Amygdala (tissue), 56 donors: Measurements from ENCODE around the gene ATP2A1.

Experiments
- DNase-seq, 56 donors: peaks; one replicate each; lab custom pipeline; 2025; lab: John Stamatoyannopoulos, UW

Gene ATP2A1

DNA sequence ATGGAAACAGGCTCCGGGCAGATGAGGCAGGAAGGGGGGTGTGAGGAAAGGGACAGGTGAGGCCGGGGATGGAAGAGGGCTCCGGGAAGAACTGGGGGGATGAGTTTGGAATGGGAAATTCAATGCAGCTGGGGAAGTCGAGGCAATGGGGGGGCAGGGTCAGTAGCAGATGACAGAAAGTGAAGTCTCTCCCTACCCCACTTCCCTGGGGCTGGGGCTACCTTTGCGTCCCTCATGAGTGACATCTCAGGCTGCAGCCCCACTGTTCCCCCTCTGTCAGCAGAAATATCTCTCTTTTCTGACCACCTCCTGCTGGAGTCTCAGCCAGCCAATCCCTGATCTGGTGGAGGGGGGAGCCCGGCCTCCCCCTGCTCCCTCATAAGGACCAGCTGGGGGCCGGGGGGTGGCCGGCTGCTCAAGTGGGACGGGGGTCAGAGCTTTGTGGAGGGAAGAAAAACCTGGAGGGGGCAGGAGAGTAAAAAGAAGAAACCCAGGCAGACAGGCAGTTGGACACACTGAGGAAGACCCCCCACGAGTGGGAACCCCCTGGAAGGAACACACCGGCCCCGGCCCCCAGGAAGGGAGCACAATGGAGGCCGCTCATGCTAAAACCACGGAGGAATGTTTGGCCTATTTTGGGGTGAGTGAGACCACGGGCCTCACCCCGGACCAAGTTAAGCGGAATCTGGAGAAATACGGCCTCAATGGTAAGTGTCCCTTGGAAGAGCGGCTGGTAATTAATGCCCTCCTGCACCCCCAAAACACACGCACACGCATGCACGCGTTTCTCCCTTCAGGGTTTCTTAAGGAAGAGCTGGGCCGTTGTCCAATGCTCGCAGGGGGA lies at the start of gene ATP2A1:
Gene ATP2A1 (plus strand): TSS at position 406 of the 844 bp plus-strand sequence. CDS start 184 bp downstream, at position 590.
- DNase-seq, result no peak

DNA sequence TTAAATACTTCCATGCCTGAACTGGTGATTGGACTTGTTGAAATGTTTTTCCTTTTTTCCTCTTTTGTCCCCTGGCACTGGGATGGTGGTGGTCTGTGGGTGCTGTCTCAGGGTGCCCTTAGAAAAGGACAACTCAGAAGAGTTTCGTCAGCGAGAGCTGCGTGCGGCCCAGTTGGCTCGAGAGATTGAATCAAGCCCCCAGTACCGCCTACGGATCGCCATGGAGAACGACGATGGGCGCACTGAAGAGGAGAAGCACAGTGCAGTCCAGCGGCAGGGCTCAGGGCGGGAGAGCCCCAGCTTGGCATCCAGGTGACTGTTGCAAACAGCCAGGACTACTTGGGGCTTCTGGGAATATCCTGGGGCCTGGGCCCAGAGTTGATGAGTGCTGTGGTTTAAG lies 48.5 kb upstream of the ATP2A1 start:
- DNase-seq, result no peak

DNA sequence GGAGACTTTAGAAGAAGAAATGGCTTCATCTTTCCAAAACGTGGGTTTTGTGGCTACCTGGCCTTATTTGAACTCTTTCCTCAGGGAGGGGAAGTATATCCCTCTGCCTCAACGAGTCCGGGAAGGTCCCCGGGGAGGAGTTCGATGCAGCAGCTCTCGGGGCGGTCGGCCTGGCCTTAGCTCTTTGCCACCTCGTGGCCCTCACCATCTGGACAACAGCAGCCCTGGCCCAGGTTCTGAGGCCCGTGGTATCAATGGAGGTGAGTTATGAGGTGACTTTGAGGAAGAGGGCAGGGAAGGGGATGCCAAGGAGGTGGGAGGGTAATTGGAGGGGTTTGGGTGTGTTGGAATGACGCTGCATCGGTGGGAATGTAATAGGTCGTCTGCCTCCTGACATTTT lies 47.8 kb upstream of the ATP2A1 start:
- DNase-seq, result no peak

- DNase-seq, result no peak
Observed at GRCh38 chr16:28834349-28834748, 43.9 kb upstream of the ATP2A1 start.

DNA sequence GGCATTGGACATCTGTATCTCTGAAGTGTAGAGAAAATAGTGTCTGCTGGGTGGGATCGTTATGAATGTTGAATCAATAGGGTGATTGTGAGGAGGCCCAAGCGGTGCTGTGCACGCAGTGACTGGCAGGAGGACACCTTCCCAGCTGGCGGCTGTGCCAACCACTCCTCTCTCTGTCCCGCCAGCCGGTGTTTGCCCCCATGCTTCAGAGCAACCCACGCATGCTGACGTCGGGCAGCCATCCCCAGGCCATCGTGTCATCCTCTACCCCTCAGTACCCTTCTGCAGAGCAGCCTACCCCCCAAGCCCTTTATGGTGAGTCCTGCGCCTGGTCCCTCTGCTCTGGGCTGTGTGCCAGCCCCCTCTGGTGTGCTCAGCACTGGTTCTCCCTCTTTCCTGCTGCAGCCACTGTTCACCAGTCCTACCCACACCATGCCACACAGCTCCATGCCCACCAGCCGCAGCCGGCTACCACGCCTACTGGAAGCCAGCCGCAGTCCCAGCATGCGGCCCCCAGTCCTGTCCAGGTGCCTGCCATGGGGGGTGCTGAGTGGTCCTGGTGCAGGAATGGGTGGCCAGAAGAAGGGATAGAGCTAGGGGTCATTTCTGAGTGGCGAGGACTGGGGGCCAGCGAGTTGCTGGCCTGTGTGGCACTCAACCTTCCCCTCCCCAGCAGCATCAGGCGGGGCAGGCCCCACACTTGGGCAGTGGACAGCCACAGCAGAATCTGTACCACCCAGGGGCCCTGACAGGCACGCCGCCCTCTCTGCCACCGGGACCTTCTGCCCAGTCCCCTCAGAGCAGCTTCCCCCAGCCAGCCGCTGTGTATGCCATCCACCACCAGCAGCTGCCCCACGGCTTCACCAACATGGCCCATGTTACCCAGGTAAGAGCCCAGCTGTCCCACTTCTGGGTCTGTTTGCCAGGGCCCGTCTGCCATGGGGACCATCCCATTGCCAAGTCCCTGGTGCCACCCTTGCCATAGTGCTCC lies 43.1 kb upstream of the ATP2A1 start:
- no peak for DNase-seq

GRCh38 chr16:28835864-28836760 lies 42.2 kb upstream of the ATP2A1 start:
- DNase-seq, result no peak

DNA sequence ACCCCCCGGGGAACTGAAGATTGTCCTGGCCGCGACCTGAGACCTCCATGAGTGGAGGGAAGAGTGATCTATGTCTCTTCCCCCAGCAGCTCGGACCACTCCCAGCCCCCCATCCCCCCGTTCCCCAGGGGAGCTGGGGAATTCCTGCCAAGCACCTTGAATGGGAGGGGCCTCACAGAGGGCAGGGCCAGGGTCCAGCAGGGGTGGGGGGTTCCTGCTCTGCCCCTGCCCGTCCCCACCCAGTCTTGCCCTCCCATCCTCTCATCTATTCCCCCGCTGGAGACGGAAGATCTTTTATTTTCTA lies 41.6 kb upstream of the ATP2A1 start:
- no peak for DNase-seq

- DNase-seq, result no peak
Observed at GRCh38 chr16:28837672-28838557, 40.4 kb upstream of the ATP2A1 start.

DNA sequence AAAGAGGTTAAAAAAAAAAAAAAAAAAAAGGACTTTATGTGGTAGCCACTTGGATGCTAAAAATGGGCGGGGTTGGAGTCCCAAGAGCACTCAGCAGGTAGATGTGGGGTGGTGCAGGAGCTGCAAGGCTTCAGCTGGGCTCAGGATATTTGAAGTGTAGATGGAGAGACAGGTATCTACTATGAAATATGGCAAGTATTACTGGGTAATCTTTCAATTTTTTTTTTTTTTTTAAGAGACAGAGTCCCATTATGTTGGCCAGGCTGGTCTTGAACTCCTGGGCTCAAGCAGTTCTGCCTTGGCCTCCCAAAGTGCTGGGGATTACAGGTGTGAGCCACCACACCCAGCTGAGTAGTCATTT lies 39.8 kb upstream of the ATP2A1 start:
- no peak for DNase-seq

DNA sequence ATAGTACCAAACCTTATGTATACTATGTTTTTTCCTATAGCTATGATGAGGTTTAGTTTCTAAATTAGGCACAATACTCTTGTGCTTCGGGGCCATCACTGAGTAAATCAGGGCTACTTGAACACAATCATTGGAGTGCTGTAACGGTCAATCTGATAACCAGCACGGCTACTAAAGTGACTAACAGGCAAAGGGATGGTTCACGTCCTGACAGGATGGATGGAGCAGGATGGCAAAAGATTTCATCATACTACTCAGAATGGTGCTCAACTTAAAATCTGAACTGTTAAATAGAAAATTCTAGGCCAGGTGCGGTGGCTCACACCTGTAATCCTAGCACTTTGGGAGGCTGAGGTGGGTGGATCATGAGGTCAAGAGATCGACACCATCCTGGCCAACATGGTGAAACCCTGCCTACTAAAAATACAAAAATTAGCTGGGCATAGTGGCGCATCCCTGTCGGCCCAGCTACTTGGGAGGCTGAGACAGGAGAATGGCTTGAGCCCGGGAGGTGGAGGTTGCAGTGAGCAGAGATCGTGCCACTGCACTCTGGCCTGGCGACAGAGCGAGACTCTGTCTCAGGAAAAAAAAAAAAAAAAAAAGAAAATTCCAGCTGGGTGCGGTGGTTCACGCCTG lies 39.2 kb upstream of the ATP2A1 start:
- no peak for DNase-seq

GRCh38 chr16:28839899-28840298 lies 38.4 kb upstream of the ATP2A1 start:
- peak in 1 of 56 donors; percentile 2 for DNase-seq

- DNase-seq, result no peak
Observed at GRCh38 chr16:28842696-28843095, 35.6 kb upstream of the ATP2A1 start.

GRCh38 chr16:28843766-28844165 lies 34.5 kb upstream of the ATP2A1 start:
- no peak for DNase-seq

DNA sequence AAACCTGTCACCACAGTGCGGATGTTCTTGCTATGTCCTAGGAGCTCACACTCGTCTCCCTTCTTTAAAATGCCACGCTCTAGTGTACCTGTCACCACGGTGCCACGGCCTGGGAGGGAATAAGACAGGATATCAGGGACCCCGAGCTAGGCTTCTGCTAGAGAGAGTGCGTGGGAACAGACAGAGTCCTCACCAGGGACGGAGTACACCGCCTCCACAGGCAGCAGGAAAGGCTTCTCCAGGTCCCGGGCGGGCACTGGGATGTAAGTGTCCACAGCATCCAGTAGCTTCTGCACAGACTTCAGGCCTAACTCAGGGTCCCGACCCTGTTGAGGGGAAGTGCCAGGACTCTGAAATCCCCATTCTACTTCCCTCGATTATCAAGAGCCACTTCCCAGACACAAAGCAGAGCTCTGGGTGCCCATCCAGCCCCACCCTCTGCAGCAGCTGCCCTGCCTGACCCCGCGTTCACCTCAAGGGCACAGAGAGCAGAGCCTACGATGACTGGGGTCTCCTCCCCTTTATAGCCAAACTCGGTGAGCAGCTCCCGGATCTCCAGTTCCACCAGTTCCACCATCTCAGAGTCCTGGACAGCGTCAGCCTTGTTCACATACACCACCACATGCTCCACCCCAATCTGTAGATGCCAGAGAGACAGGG lies 33.9 kb upstream of the ATP2A1 start:
- no peak for DNase-seq

- no peak for DNase-seq
Observed at GRCh38 chr16:28845293-28845692, 33.0 kb upstream of the ATP2A1 start.

DNA sequence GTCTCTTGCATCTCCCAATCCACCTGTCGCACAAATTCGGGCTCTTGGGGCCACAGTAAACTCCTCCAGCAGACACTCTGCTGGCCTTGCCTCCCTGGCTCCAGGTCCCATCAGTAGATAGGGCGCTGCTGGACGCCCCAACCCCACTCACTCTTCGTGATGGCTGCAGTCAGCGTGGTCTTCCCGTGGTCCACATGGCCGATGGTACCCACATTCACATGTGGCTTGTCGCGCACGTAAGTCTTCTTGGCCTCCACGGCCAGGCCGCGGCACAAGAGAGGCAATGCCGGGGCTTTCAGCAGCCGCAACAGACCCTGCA lies 32.6 kb upstream of the ATP2A1 start:
- DNase-seq, result peak in 2 of 56 donors; percentile 40 to 45

DNA sequence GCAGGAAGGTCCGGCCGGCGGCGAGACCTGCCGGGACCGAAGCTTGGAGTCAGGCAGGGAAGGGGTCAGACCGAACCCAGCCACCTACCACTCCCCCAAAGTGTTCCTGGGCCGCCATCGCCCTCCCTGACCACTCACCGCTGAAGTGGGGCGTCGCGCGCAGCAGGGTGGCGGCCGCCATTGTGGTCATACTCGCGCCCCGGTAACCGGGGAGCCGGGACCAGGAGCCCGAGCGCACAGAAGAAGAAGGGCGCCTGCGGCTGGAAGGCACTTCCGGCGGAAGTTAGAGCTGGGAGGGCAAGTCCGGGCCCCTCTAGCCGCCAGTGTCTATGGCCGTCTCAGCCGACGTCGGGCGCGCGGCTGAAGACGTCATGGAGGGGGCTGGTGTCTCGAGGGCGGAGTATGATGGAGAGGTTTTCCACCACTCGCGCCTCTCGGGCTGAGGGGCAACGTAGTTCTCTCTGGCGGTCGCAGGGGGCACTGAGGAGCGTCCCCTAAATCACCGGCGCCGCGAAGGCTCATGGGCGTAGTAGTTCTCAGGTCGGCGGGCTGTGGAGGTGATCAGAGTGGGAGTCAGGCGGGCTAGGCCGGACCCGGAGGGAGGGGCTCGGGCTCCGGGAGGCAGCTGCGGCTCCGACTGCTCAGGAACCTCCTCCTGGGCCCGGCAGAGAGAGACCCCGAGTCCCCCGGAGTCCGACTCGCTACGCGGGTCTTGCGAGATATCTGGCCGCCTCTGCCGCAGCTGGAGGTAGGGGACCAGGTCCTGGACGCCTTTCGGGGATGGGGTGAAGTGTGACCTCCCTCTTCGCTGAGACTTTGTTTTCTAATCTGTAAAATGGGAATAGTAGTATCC lies 32.0 kb upstream of the ATP2A1 start, which contains the start of gene TUFM:
Gene TUFM (minus strand): TSS at position 269 of the 853 bp plus-strand sequence. CDS start 79 bp downstream, at position 190.
- DNase-seq, result peak; percentile 79 to 100 (median 98)

DNA sequence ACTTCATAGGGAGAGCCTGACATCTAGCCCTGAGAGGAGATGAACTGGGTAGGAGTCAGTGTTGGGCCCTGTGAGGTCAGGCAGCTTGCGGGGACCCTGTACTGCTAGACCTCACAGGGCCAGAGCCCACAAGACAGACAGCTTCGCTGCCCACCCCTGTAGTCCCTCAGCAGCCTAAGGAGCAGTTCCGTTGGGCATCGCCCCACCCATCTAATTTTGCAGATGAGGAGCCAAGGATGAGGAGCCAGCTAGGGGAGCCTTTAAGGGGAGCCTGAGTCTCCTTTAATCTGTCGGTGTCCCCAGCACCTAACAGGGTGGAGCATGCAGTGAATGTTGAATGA lies 31.4 kb upstream of the ATP2A1 start:
- peak in 6 of 56 donors; percentile 12 to 55 (median 18) for DNase-seq
